Keratinocyte (primary cell): ENCODE results near the gene METAP1. TPM values are rescaled to one million over a fixed set of nuclear protein-coding genes. Genes with fewer than 3 reads are reported as not detected.

Experiments used
- DNase-seq: peaks from one replicate; pipeline ENCODE4 v3.0.0-alpha.2; 2011; ENCODE audit warnings: low read depth, missing footprints, low spot score
- FAIRE-seq: peaks from 2 replicates; lab custom pipeline; 2011; peaks lifted over from hg19 to GRCh38; lab: Jason Lieb, UNC
- H2AFZ ChIP-seq: 2 replicates; pipeline ENCODE4 v1.6.0; 2012; ENCODE audit warnings: low read length, control low read depth, inconsistent platforms; ENCODE audit not compliant: control insufficient read depth
- H3K27ac ChIP-seq: 2 replicates; pipeline ENCODE4 v1.5.1; 2011; ENCODE audit warnings: low read length; ENCODE audit not compliant: control insufficient read depth, insufficient read depth
- H3K27me3 ChIP-seq: 3 replicates; pipeline ENCODE4 v1.6.0; 2011; ENCODE audit warnings: low read length; ENCODE audit not compliant: control insufficient read depth, insufficient read depth; ENCODE audit errors: extremely low read depth
- H3K36me3 ChIP-seq, 2 experiments: 2 replicates in 1 of 2; 3 replicates in 1 of 2; pipeline ENCODE4 v1.5.1; 2011; ENCODE audit warnings: low read length in 2 of 2, mild to moderate bottlenecking in 1 of 2; ENCODE audit not compliant: control insufficient read depth in 2 of 2, insufficient read depth in 2 of 2; ENCODE audit errors: extremely low read depth in 1 of 2
- H3K4me1 ChIP-seq: 3 replicates; pipeline ENCODE4 v1.5.1; 2011; ENCODE audit warnings: low read length; ENCODE audit not compliant: control insufficient read depth, insufficient read depth; ENCODE audit errors: extremely low read depth
- H3K4me2 ChIP-seq: 3 replicates; pipeline ENCODE4 v1.6.0; 2011; ENCODE audit warnings: low read depth, low read length; ENCODE audit not compliant: control insufficient read depth, insufficient read depth; ENCODE audit errors: extremely low read depth
- H3K4me3 ChIP-seq, 3 experiments: fragments of 200-600 bp in 1 of 3; sonication (generic) in 1 of 3; 2 replicates in 2 of 3; 3 replicates in 1 of 3; pipeline ENCODE4 v1.5.1; 2011 to 2016; ENCODE audit warnings: low read length in 3 of 3, mild to moderate bottlenecking in 3 of 3, control low read depth in 2 of 3, inconsistent platforms in 1 of 3, low read depth in 1 of 3, mixed read lengths in 1 of 3, mixed run types in 1 of 3, moderate library complexity in 1 of 3; ENCODE audit not compliant: control insufficient read depth in 2 of 3, insufficient read depth in 2 of 3; ENCODE audit errors: extremely low read depth in 1 of 3
- H3K79me2 ChIP-seq: 2 replicates; pipeline ENCODE4 v1.6.0; 2012; ENCODE audit warnings: low read length; ENCODE audit not compliant: control insufficient read depth, insufficient read depth
- H3K9ac ChIP-seq: 3 replicates; pipeline ENCODE4 v1.6.0; 2011; ENCODE audit warnings: low read length; ENCODE audit not compliant: control insufficient read depth, insufficient read depth; ENCODE audit errors: extremely low read depth
- H3K9me1 ChIP-seq: 3 replicates; pipeline ENCODE4 v1.6.0; 2011; ENCODE audit warnings: low read length; ENCODE audit not compliant: control insufficient read depth, insufficient read depth; ENCODE audit errors: extremely low read depth
- H3K9me3 ChIP-seq: 2 replicates; pipeline ENCODE4 v1.5.1; 2012; ENCODE audit warnings: low read depth, low read length; ENCODE audit not compliant: control insufficient read depth
- H4K20me1 ChIP-seq: 3 replicates; pipeline ENCODE4 v1.6.0; 2011; ENCODE audit warnings: low read length; ENCODE audit not compliant: control insufficient read depth, insufficient read depth; ENCODE audit errors: extremely low read depth
- CTCF ChIP-seq, 3 experiments: IDR thresholded peaks in 1 of 3; conservative IDR thresholded peaks in 1 of 3; optimal IDR thresholded peaks in 1 of 3; 2 replicates in 2 of 3; 3 replicates in 1 of 3; pipeline versions ENCODE3 to v1.5.1; 2011; ENCODE audit warnings: low read length in 3 of 3, mild to moderate bottlenecking in 3 of 3, moderate library complexity in 2 of 3, control low read depth in 1 of 3, inconsistent platforms in 1 of 3; ENCODE audit not compliant: insufficient read depth in 2 of 3; ENCODE audit errors: extremely low read depth in 1 of 3
- EZH2 ChIP-seq: IDR thresholded peaks from one replicate; pipeline ENCODE4 v1.6.1; 2012; ENCODE audit warnings: inconsistent platforms, mild to moderate bottlenecking, low read length, moderate library complexity
- dilution Hi-C: fragments of 300-500 bp; cut with MboI; formaldehyde crosslinking; loops from one replicate; pipeline ENCODE4 v1.7.0; 2020; ENCODE audit warnings: low sequenced_read_pairs; ENCODE audit not compliant: extremely low pct_ligation_motif_present
- polyA plus RNA-seq, 5 experiments: library from polyadenylated mRNA; depleted of rRNA in 3 of 5; stranded (reverse) in 3 of 5; stranded (forward) in 1 of 5; unstranded in 1 of 5; fragments of >200 nt; gene quantifications; 1 replicate in 1 of 5; 2 replicates in 3 of 5; 3 replicates in 1 of 5; pipeline versions ENCODE4 v1.2.1 to v1.2.3, GENCODE V29; 2011 to 2012; ENCODE audit warnings: missing spikeins in 2 of 5, low read depth in 1 of 5, low replicate concordance in 1 of 5

METAP1 gene
- polyA plus RNA-seq, 1 donor (not counting 4 experiments of a cell fraction or from before 2014, with no cell fraction given) = 89.4 TPM

- dilution Hi-C loops = no loop called here
- FAIRE-seq = no peak
- Histone ChIP-seq H3K4me1 (no peaks in the 10 kb centered on the region), H3K4me2 (no peak overlapping the region), H4K20me1 (no peaks in the 10 kb centered on the region), H3K9ac (no peak overlapping the region), H3K9me3 (no peaks in the 10 kb centered on the region), H3K27me3 (no peaks in the 10 kb centered on the region), H3K36me3 (peaks cover 4 to 8% of the 10 kb centered on the region in 2 experiments), H3K79me2 (peaks cover 2% of the 10 kb centered on the region), H2AFZ (no peak overlapping the region), H3K27ac (no peak overlapping the region), H3K4me3 (no peak overlapping the region), H3K9me1 (no peaks in the 10 kb centered on the region)
- TF ChIP-seq EZH2 (no peak), CTCF (optimal IDR thresholded peaks at IDR 0.05 in 1 of 3, IDR thresholded peaks at IDR 0.05 in 1 of 3, conservative IDR thresholded peaks at IDR 0.05 in 1 of 3; ENCODE audit: extremely low read depth in 1 of 3, insufficient read depth in 2 of 3, low read length in 3 of 3) (no peak)
- no peak for DNase-seq
These were observed 47.8 kb downstream of the METAP1 start for GRCh38 chr4:99043346-99043745.

- H2AFZ ChIP-seq = no peak overlapping the region
- no peak for TF ChIP-seq CTCF (optimal IDR thresholded peaks at IDR 0.05 in 1 of 3, IDR thresholded peaks at IDR 0.05 in 1 of 3, conservative IDR thresholded peaks at IDR 0.05 in 1 of 3; ENCODE audit: extremely low read depth in 1 of 3, insufficient read depth in 2 of 3, low read length in 3 of 3)
- H3K79me2 ChIP-seq = peaks cover 2% of the 10 kb centered on the region
- FAIRE-seq (peak; percentile 39), DNase-seq (no peak)
- no peaks in the 10 kb centered on the region for H3K9me1 ChIP-seq
- no peak overlapping the region for H3K4me3 ChIP-seq
- H3K9ac ChIP-seq = no peak overlapping the region
- no peaks in the 10 kb centered on the region for H4K20me1 ChIP-seq
- H3K4me1 ChIP-seq = no peaks in the 10 kb centered on the region
- H3K27ac ChIP-seq = no peak overlapping the region
- H3K4me2 ChIP-seq = no peak overlapping the region
- H3K36me3 ChIP-seq = peaks cover 4 to 26% of the 10 kb centered on the region in 2 experiments
- dilution Hi-C loops = no loop called here
- no peaks in the 10 kb centered on the region for H3K27me3 ChIP-seq
- H3K9me3 ChIP-seq = no peaks in the 10 kb centered on the region
These were observed 52.2 kb downstream of the METAP1 start for GRCh38 chr4:99047710-99048109.
